Ovary (tissue), 10 donors: Measurements from ENCODE around the gene ABCC3. TPM values are rescaled to one million over a fixed set of nuclear protein-coding genes. Genes with fewer than 3 reads are reported as not detected.
A peak's percentile ranks its signal among the peaks of the same experiment; 100 is the strongest.

ENCODE experiments used
- DNase-seq, 5 donors: peaks; one replicate each; pipeline ENCODE4 v3.0.0-alpha.2; 2019 to 2020
- H3K27ac ChIP-seq, 2 donors: fragments of 200-600 bp; one replicate each; pipeline versions ENCODE4 v1.5.1 to v1.8.0; 2019 to 2022
- H3K27me3 ChIP-seq: fragments of 200-600 bp; one replicate; pipeline ENCODE4 v1.8.0; 2022
- H3K36me3 ChIP-seq: fragments of 200-600 bp; sonication (generic); one replicate; pipeline ENCODE4 v1.5.1; 2019
- H3K4me1 ChIP-seq: one replicate; pipeline ENCODE4 v1.8.1; 2013; ENCODE audit warnings: mild to moderate bottlenecking, moderate library complexity; ENCODE audit not compliant: insufficient read depth
- H3K4me3 ChIP-seq: fragments of 200-600 bp; sonication (generic); one replicate; pipeline ENCODE4 v1.5.1; 2017
- H3K9me3 ChIP-seq, 2 donors: fragments of 200-600 bp in 1 of 2; sonication (generic) in 1 of 2; one replicate each; pipeline versions ENCODE4 v1.5.1 to v1.8.1; 2013 to 2019; ENCODE audit warnings: mild to moderate bottlenecking in 1 of 2, moderate library complexity in 1 of 2
- CTCF ChIP-seq, 3 donors: fragments of 450-650 bp in 2 of 3; fragments of 200-600 bp in 1 of 3; IDR thresholded peaks; one replicate each; pipeline versions ENCODE4 v1.5.1 to v1.8.0; 2016 to 2022; ENCODE audit warnings: antibody characterized with exemption in 3 of 3, mild to moderate bottlenecking in 1 of 3
- EP300 ChIP-seq: sonication (generic); formaldehyde crosslinking; IDR thresholded peaks from one replicate; pipeline ENCODE4 v1.6.1; 2017; ENCODE audit warnings: antibody characterized with exemption
- POLR2A ChIP-seq: fragments of 450-650 bp; IDR thresholded peaks from one replicate; pipeline ENCODE4 v1.6.1; 2017; ENCODE audit warnings: antibody characterized with exemption, mild to moderate bottlenecking, moderate library complexity
- WGBS, 3 donors: extraction: QIAGEN DNeasy Blood & Tissue Kit in 1 of 3; methylation state at CpG; one replicate each; pipeline versions ENCODE4 v1.1.5 to v1.1.7; 2013 to 2017; 5-methylcytosine and 5-hydroxymethylcytosine counted together
- intact Hi-C, 4 donors: fragments of 100-400 bp; cut with DNase I; formaldehyde crosslinking; loops; one replicate each; pipeline versions ENCODE4 v1.11.0 to v1.15.1; 2022 to 2023
- long read RNA-seq, 3 donors: library from polyadenylated mRNA in 2 of 3; unstranded in 2 of 3; transcript quantifications; one replicate each; pipeline ENCODE4 v2.0.0 and lab custom pipeline, GENCODE V29; 2021 to 2026
- polyA plus RNA-seq, 2 donors: library from polyadenylated mRNA; stranded (reverse); fragments of 200-250 nt in 1 of 2; fragments of 350-450 nt in 1 of 2; fragmentation: Illumina TruSeq in 1 of 2; extraction: RNeasy Lipid Tissue Mini Kit (QIAGEN cat#74804) in 1 of 2; gene quantifications; one replicate each; pipeline ENCODE4 v1.2.3, GENCODE V29; 2013 to 2014
- total RNA-seq, 7 donors: library from RNA; depleted of rRNA in 2 of 7; stranded (reverse); fragments of >200 nt in 2 of 7; fragmentation: NEBNext Ultra II Directional in 3 of 7; extraction: Animal tissue kit (Norgen Biotek cat#: 25700) in 3 of 7; gene quantifications; one replicate each; pipeline versions ENCODE4 v1.1.0 to v1.2.4, GENCODE V29; 2016 to 2023
- donor health status: DM: no; HTN: no; CAD: no; lungs with moderate emphysema.
- donor health status: DM: no; HTN: no; CAD: no.
- donor health status: Bipolar disorder and iron deficiency.
- donor health status: DM: yes; HTN: yes; CAD: no.
- donor health status: DM: no; HTN: no; CAD: no.
- donor health status: DM: yes; HTN: yes; CAD: no.

The ABCC3 gene
- 10 to 100 TPM in 1 of 7 donors, 1 to 10 TPM in 6; 1.4 to 11.4 (median 5.2) TPM for total RNA-seq
- polyA plus RNA-seq, result 10 to 100 TPM in 1 of 2 donors, 1 to 10 TPM in 1; 2.5 to 14.2 TPM
- long read RNA-seq, donor 1, transcript ABCC3-209 (2 exons, 575 nt), result major isoform, 5 of 5 reads
- long read RNA-seq, donor 1, partial matches to known transcripts, result 0 of 5 reads
- long read RNA-seq, donor 1, other reads (novel, unspliced or antisense), result 0 of 5 reads
- long read RNA-seq, donor 2, partial matches to known transcripts, result 91 of 91 reads
- long read RNA-seq, donor 2, other reads (novel, unspliced or antisense), result 0 of 91 reads
- long read RNA-seq, donor 3, full-length matches to known transcripts, result 12 of 21 reads
- long read RNA-seq, donor 3, partial matches to known transcripts, result 6 of 21 reads
- long read RNA-seq, donor 3, other reads (novel, unspliced or antisense), result 3 of 21 reads

DNA sequence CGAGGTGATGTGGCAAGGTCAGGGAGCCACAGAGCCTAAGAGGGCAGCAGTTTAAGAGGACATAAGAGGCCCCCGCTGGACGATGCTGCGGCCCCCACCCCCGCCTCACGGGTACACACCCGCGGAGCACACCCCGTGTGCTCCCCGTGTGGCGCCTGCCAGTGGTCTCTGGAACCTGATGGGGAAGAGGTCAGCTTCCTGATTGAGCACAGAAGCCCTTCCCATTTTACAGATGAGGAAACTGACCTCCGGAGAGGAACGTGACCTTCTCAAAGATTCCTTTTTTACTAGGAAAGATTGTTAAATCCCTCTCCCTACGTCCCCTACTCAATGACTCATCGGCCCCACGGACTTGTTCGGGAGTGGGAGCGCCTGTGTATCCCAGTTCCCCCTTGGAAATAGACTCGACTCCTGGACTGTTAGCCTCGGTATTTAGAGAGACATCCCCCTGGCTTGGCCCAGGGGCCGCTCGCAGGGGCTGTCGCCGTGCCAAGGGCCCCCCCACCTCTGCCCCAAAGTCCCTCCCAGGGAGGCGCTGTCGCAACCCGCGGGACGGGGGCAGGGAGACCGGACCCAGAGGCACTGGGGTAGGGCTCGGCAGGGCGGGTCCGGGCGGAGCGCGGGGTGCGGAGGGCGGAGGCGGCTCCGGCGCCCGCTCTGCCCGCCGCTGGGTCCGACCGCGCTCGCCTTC lies at the start of gene ABCC3:
TSS of gene ABCC3 (plus strand) at position 658 of the 691 bp plus-strand sequence. CDS start 56 bp downstream, outside the sequence.
- Histone ChIP-seq H3K9me3 (no peaks in the 10 kb centered on the region), H3K27me3 (no peaks in the 10 kb centered on the region), H3K27ac (no peak within 1 kb of the TSS), H3K4me3 (peak within 1 kb of the TSS; percentile 38), H3K4me1 (peaks cover 10% of the 10 kb centered on the region), H3K36me3 (no peaks in the 10 kb centered on the region)
- DNase-seq, result peak in 4 of 5 donors; percentile 47 to 64 (median 58)
- intact Hi-C loops, result loop anchor here in 2 of 4 donors (5.0 to 10.0 kb wide), 2 partner anchors 50 to 152 kb away; no protein-coding TSS in a partner anchor
- TF ChIP-seq EP300 (no peak), POLR2A (no peak), CTCF (IDR thresholded peaks at IDR 0.05) (no peak)
- 12 to 23% (median 14%) methylated on average over 26 to 48 of the region's 48 CpGs for WGBS, 3 donors

GRCh38 chr17:50585346-50585745 lies 49.3 kb upstream of the ABCC3 start:
- Histone ChIP-seq H3K4me3 (no peak overlapping the region), H3K36me3 (no peaks in the 10 kb centered on the region), H3K27ac (no peak overlapping the region), H3K4me1 (peaks cover 20% of the 10 kb centered on the region), H3K9me3 (no peaks in the 10 kb centered on the region), H3K27me3 (no peaks in the 10 kb centered on the region)
- TF ChIP-seq POLR2A, result no peak
- 87 to 96% (median 88%) methylated on average over 4 of the region's 4 CpGs for WGBS, 3 donors
- intact Hi-C loops, result no loop called here
- no peak for DNase-seq

DNA sequence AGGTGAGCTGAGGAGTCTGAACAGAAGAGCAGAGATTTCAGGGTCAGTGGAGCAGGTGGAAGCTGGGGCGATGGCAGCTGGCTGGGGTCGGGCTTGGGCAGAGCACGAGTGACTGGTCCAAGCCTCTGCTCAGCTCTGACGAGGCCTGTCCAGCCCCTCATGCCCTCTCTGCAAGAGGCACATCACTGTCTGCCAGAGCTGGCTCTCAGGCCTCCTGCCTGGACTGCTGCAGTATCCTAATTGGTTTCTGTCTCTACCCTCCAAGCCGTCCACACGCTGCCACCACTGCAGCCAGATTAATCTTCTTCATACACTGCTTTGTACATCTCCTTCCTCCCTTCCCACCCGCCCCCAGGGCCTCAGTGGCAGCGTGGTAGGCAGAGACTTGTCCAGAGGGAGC lies 48.8 kb upstream of the ABCC3 start:
- WGBS, 3 donors, result 81 to 86% (median 85%) methylated on average over 8 of the region's 8 CpGs
- no peaks in the 10 kb centered on the region for H3K36me3 ChIP-seq
- H3K27me3 ChIP-seq, result no peaks in the 10 kb centered on the region
- no peak for DNase-seq
- intact Hi-C loops, result no loop called here
- no peaks in the 10 kb centered on the region for H3K9me3 ChIP-seq
- no peak overlapping the region for H3K27ac ChIP-seq
- no peak for TF ChIP-seq EP300
- no peak for TF ChIP-seq CTCF (IDR thresholded peaks at IDR 0.05)
- no peak for TF ChIP-seq POLR2A
- H3K4me1 ChIP-seq, result peaks cover 21% of the 10 kb centered on the region
- no peak overlapping the region for H3K4me3 ChIP-seq

GRCh38 chr17:50586421-50587247 lies 48.0 kb upstream of the ABCC3 start:
- intact Hi-C loops, result no loop called here
- TF ChIP-seq POLR2A, result no peak
- no peak for TF ChIP-seq CTCF (IDR thresholded peaks at IDR 0.05)
- TF ChIP-seq EP300, result no peak
- H3K4me3 ChIP-seq, result no peak overlapping the region
- no peaks in the 10 kb centered on the region for H3K27me3 ChIP-seq
- no peaks in the 10 kb centered on the region for H3K36me3 ChIP-seq
- peaks cover 21% of the 10 kb centered on the region for H3K4me1 ChIP-seq
- no peak overlapping the region for H3K27ac ChIP-seq
- DNase-seq, result no peak
- WGBS, 3 donors, result 90 to 93% (median 92%) methylated on average over 9 of the region's 9 CpGs
- no peaks in the 10 kb centered on the region for H3K9me3 ChIP-seq
